Left ventricle myocardium inferior (tissue), 1 donor: ENCODE results near the gene DBT. TPM values are rescaled to one million over a fixed set of nuclear protein-coding genes. Genes with fewer than 3 reads are reported as not detected.
"Not testable (repeated sequence)": the region's sequence is repeated elsewhere in the genome, so short reads cannot be mapped to it uniquely, and the experiment has no call there.

Experiments
- DNase-seq: peaks from one replicate; pipeline ENCODE4 v3.0.0-alpha.2; 2020
- H3K27ac ChIP-seq: fragments of 200-600 bp; replicated peaks from 2 replicates; pipeline ENCODE4 v1.8.0; 2021
- H3K27me3 ChIP-seq: fragments of 200-600 bp; 2 replicates; pipeline ENCODE4 v1.8.0; 2021; ENCODE audit warnings: low read depth
- H3K36me3 ChIP-seq: fragments of 200-600 bp; 2 replicates; pipeline ENCODE4 v1.8.0; 2021
- H3K4me1 ChIP-seq: fragments of 200-600 bp; 2 replicates; pipeline ENCODE4 v1.8.0; 2021
- H3K4me3 ChIP-seq: fragments of 200-600 bp; 2 replicates; pipeline ENCODE4 v1.8.0; 2021; ENCODE audit warnings: mild to moderate bottlenecking, moderate library complexity
- H3K9me3 ChIP-seq: fragments of 200-600 bp; replicated peaks from 2 replicates; pipeline ENCODE4 v1.8.0; 2021
- CTCF ChIP-seq: fragments of 200-600 bp; IDR thresholded peaks from 2 replicates; pipeline ENCODE4 v1.8.0; 2021; ENCODE audit warnings: antibody characterized with exemption, mild to moderate bottlenecking, borderline replicate concordance
- intact Hi-C: fragments of 100-400 bp; cut with micrococcal nuclease; formaldehyde crosslinking; loops from one replicate; pipeline ENCODE4 v1.11.0; 2022
- total RNA-seq: library from RNA; stranded (reverse); fragmentation: NEBNext Ultra II Directional; extraction: Animal tissue kit (Norgen Biotek cat#: 25700); gene quantifications from one replicate; pipeline ENCODE4 v1.2.1, GENCODE V29; 2021
- donor health status: DM: no; HTN: yes; CAD: no; lungs with severe emphysema.

DBT gene
- total RNA-seq, 1 donor from 2014 or later = 38.8 TPM

DNA sequence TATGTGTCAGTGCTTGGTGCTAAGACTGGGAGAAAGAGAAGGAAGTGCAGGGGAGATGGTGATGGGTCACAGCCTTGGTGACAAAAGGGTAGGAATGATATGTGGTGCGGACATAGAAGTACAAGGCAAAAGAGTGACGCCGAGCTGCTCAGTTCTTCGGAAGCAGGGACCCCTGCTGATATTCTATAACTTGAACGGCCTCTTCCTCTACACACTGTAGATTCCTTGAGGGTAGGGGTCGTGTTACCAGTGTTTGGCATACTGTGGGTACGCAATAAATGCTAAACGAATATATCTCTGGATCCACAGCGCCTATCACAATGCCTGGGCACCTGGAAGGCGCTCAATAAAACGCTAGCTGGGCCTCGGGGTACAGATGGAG is 488 bp downstream of the DBT start:
- DNase-seq = no peak
- peaks cover 42% of the 10 kb centered on the region for H3K4me1 ChIP-seq
- no peaks in the 10 kb centered on the region for H3K27me3 ChIP-seq
- TF ChIP-seq CTCF = no peak
- H3K36me3 ChIP-seq = no peaks in the 10 kb centered on the region
- peak overlapping the region; percentile 94 for H3K27ac ChIP-seq
- intact Hi-C loops = no loop called here
- peak overlapping the region; percentile 97 for H3K4me3 ChIP-seq
- no peaks in the 10 kb centered on the region for H3K9me3 ChIP-seq

- Histone ChIP-seq H3K4me3 (no peak overlapping the region), H3K27me3 (no peaks in the 10 kb centered on the region), H3K36me3 (no peaks in the 10 kb centered on the region), H3K4me1 (peaks cover 48% of the 10 kb centered on the region), H3K9me3 (no peaks in the 10 kb centered on the region), H3K27ac (no peak overlapping the region)
- no peak for TF ChIP-seq CTCF
- no peak for DNase-seq
- intact Hi-C loops = no loop called here
Measured at GRCh38 chr1:100246738-100247137, 2.9 kb downstream of the DBT start.

- TF ChIP-seq CTCF = no peak
- intact Hi-C loops = no loop called here
- no peaks in the 10 kb centered on the region for H3K27me3 ChIP-seq
- no peaks in the 10 kb centered on the region for H3K9me3 ChIP-seq
- H3K27ac ChIP-seq = no peak overlapping the region
- no peak for DNase-seq
- H3K4me1 ChIP-seq = peaks cover 31% of the 10 kb centered on the region
- no peak overlapping the region for H3K4me3 ChIP-seq
- peaks cover 21% of the 10 kb centered on the region for H3K36me3 ChIP-seq
Measured at GRCh38 chr1:100240631-100241030, 9.0 kb downstream of the DBT start.

DNA sequence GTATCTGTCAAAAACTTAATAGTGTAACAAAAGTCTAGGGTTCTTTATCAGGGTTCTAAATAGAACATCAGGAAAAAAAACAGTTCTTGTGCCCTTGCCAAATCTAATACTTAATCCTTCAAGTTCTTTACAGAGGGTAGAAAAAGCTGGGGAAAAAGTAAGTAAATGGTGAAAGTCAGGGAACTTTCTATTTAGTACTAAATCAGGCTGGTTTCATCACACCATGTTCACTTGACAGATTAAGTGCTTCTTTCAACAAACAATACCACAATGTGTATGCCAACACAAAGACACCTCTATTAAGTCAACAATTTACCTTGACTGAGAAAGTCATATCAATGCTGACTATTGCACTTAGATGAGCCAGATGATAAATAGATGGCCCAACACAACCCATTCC is 9.7 kb downstream of the DBT start:
- DNase-seq = no peak
- no peak overlapping the region for H3K4me3 ChIP-seq
- no peaks in the 10 kb centered on the region for H3K27me3 ChIP-seq
- no peak for TF ChIP-seq CTCF
- intact Hi-C loops = no loop called here
- H3K27ac ChIP-seq = no peak overlapping the region
- H3K36me3 ChIP-seq = peaks cover 22% of the 10 kb centered on the region
- H3K9me3 ChIP-seq = no peaks in the 10 kb centered on the region
- H3K4me1 ChIP-seq = peaks cover 26% of the 10 kb centered on the region

GRCh38 chr1:100237091-100237490 is 12.5 kb downstream of the DBT start:
- no peak overlapping the region for H3K4me3 ChIP-seq
- DNase-seq = no peak
- H3K4me1 ChIP-seq = peaks cover 12% of the 10 kb centered on the region
- H3K27ac ChIP-seq = no peak overlapping the region
- no peaks in the 10 kb centered on the region for H3K9me3 ChIP-seq
- peaks cover 41% of the 10 kb centered on the region for H3K36me3 ChIP-seq
- intact Hi-C loops = no loop called here
- no peaks in the 10 kb centered on the region for H3K27me3 ChIP-seq
- no peak for TF ChIP-seq CTCF

GRCh38 chr1:100234432-100234831 is 15.2 kb downstream of the DBT start:
- Histone ChIP-seq H3K4me1 (peaks cover 5% of the 10 kb centered on the region), H3K9me3 (no peaks in the 10 kb centered on the region), H3K27me3 (no peaks in the 10 kb centered on the region), H3K27ac (no peak overlapping the region), H3K4me3 (no peak overlapping the region), H3K36me3 (peaks cover 58% of the 10 kb centered on the region)
- no peak for TF ChIP-seq CTCF
- intact Hi-C loops = no loop called here
- DNase-seq = no peak

DNA sequence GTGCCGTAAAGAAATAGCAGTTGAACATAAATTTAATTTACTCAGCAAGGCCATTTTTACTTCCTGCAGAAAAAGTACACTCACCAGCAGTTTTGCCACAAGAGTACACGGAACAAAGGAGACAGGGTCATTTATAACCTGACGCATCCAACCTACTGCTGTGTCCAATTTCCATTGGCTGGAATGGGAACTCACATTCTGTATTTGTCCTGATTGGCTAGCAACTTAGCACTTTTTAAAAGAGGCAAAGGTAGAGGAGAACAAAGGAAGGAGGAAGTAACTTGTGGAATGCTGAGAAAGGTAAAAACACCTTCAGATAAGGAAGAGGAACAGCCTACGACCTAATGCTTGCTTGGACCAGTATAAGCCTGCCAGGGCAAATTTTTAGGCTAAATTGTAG is 16.1 kb downstream of the DBT start:
- DNase-seq, H3K9me3 ChIP-seq, H3K27ac ChIP-seq, H3K4me3 ChIP-seq, H3K4me1 ChIP-seq, H3K27me3 ChIP-seq, intact Hi-C loops: not testable (repeated sequence)
- H3K36me3 ChIP-seq = peaks cover 53% of the 10 kb centered on the region
